Activated naive CD4-positive, alpha-beta T cell treated with anti-CD3 and anti-CD28 coated beads for 36 hours (primary cell): ENCODE results near the gene ERVV-1. TPM values are rescaled to one million over a fixed set of nuclear protein-coding genes. Genes with fewer than 3 reads are reported as not detected.
"Not testable (repeated sequence)": the region's sequence is repeated elsewhere in the genome, so short reads cannot be mapped to it uniquely, and the experiment has no call there.

Experiments
- CTCF ChIA-PET: fragments of 350-600 bp; sonication (Branson Sonifier 250); formaldehyde crosslinking; loops from one replicate; lab custom pipeline; 2021; ENCODE audit warnings: antibody characterized with exemption; lab: Charles Lee
- DNase-seq: peaks from one replicate; pipeline ENCODE4 v3.0.0-alpha.2; 2020
- H3K27ac Mint-ChIP-seq: one replicate; pipeline ENCODE4 v1.8.0; 2021; ENCODE audit warnings: mild to moderate bottlenecking, mixed read lengths
- H3K27me3 Mint-ChIP-seq: one replicate; pipeline ENCODE4 v1.8.0; 2021; ENCODE audit warnings: low read depth, mixed read lengths
- H3K36me3 Mint-ChIP-seq: one replicate; pipeline ENCODE4 v1.8.0; 2021; ENCODE audit warnings: low read depth, mixed read lengths
- H3K4me1 Mint-ChIP-seq: one replicate; pipeline ENCODE4 v1.8.0; 2021; ENCODE audit warnings: low read depth, mixed read lengths
- H3K4me3 Mint-ChIP-seq: one replicate; pipeline ENCODE4 v1.8.0; 2021; ENCODE audit warnings: mild to moderate bottlenecking, moderate library complexity, mixed read lengths
- H3K9me3 Mint-ChIP-seq: one replicate; pipeline ENCODE4 v1.8.0; 2021; ENCODE audit warnings: mixed read lengths
- intact Hi-C: fragments of 100-400 bp; cut with micrococcal nuclease; formaldehyde crosslinking; loops from one replicate; pipeline ENCODE4 v1.15.1; 2023
- total RNA-seq, 2 experiments: library from RNA; stranded (reverse); gene quantifications; one replicate each; pipeline ENCODE4 v1.2.3, GENCODE V29; 2021

ERVV-1 gene
- total RNA-seq, 2 experiments from 2014 or later = not detected

DNA sequence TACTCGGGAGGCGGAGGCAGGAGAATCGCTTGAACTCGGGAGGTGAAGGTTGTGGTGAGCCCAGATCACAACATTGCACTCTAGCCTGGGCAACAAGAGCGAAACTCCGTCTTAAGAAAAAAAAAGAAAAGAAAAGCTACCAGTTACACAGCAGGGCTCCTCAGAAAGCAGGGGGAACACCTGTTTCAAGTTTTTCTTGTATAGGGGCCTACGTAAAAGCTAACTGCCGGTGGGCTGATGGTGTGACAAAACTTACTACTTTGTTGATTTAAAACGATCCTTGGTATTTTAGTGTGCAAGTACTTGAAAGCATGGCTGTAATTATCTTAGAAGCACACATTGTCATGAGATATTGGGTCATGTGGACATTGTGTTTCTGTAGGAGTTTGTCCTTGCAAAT, 15.7 kb upstream of the ERVV-1 start:
- Mint-ChIP-seq H3K36me3 (peaks cover 4% of the 10 kb centered on the region), H3K27me3 (no peaks in the 10 kb centered on the region), H3K9me3 (peaks cover 3% of the 10 kb centered on the region), H3K4me1 (peaks cover 3% of the 10 kb centered on the region), H3K4me3 (no peak overlapping the region), H3K27ac (no peak overlapping the region)
- CTCF ChIA-PET = interaction anchor here (0.9 kb wide), 1 partner anchor 18 kb away, joined by 4 read pairs; no protein-coding TSS in a partner anchor
- DNase-seq = no peak
- intact Hi-C loops = no loop called here

DNA sequence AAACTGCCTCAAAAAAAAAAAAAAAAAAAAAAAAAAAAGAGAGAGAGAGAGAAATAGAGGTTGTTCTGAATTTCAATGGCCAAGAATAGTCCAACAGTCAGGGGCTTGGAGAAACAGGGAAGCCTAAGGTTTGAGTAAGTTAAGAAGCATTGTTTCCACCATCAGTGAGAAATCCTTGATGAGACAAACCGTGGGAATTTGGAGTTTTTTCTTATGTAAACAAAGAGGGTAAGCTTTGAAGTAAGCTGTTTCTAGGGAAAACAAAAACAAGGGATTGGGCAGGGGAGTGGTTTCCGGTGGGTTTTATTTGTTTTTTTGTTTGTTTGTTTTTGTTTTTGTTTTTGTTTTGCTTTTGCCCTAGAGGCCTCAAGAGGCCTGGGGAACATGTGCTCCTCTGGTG, 11.2 kb upstream of the ERVV-1 start:
- Mint-ChIP-seq H3K4me1 (no peaks in the 10 kb centered on the region), H3K27ac (no peak overlapping the region), H3K27me3 (no peaks in the 10 kb centered on the region), H3K36me3 (peaks cover 2% of the 10 kb centered on the region), H3K9me3 (peaks cover 1% of the 10 kb centered on the region), H3K4me3 (no peak overlapping the region)
- DNase-seq = no peak
- intact Hi-C loops = no loop called here
- CTCF ChIA-PET = no interaction called here

- CTCF ChIA-PET = no interaction called here
- Mint-ChIP-seq H3K36me3 (no peaks in the 10 kb centered on the region), H3K27ac (no peak overlapping the region), H3K4me3 (no peak overlapping the region), H3K27me3 (no peaks in the 10 kb centered on the region), H3K9me3 (peaks cover 1% of the 10 kb centered on the region), H3K4me1 (no peaks in the 10 kb centered on the region)
- no peak for DNase-seq
- intact Hi-C loops = no loop called here
Observed at GRCh38 chr19:53004242-53004641, 9.5 kb upstream of the ERVV-1 start.

- intact Hi-C loops = no loop called here
- Mint-ChIP-seq H3K27me3 (no peaks in the 10 kb centered on the region), H3K36me3 (no peaks in the 10 kb centered on the region), H3K4me3 (no peak overlapping the region), H3K4me1 (no peaks in the 10 kb centered on the region), H3K27ac (no peak overlapping the region), H3K9me3 (peaks cover 7% of the 10 kb centered on the region)
- DNase-seq = no peak
- CTCF ChIA-PET = no interaction called here
Observed at GRCh38 chr19:53007200-53007599, 6.5 kb upstream of the ERVV-1 start.

DNA sequence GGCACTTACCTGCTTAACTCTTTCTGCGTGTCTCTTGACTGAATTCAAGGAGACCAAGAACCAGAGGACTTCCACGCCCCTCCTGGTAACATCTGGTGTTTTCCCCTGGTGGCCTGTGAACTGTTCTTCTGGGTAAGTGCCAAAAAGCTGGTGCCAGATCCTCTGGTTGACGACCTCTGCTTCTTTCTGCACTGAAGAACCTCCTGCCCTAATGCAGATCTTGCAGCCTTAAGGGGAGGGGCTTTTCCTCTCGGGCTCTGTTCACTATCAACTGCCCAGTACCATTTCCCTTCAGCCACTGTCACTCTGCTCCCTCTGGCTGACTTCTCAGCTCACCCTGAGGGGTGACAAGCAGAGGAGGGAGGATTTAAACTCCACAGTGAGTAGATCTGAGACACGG, 6.1 kb upstream of the ERVV-1 start:
- no peak for DNase-seq
- no peak overlapping the region for H3K4me3 Mint-ChIP-seq
- intact Hi-C loops = no loop called here
- no peaks in the 10 kb centered on the region for H3K4me1 Mint-ChIP-seq
- H3K27ac Mint-ChIP-seq = no peak overlapping the region
- no peaks in the 10 kb centered on the region for H3K27me3 Mint-ChIP-seq
- H3K9me3 Mint-ChIP-seq = peaks cover 7% of the 10 kb centered on the region
- CTCF ChIA-PET = no interaction called here
- no peaks in the 10 kb centered on the region for H3K36me3 Mint-ChIP-seq

- Mint-ChIP-seq H3K9me3 (peaks cover 7% of the 10 kb centered on the region), H3K27ac (no peak overlapping the region), H3K4me3 (no peak overlapping the region), H3K36me3 (no peaks in the 10 kb centered on the region), H3K4me1 (no peaks in the 10 kb centered on the region), H3K27me3 (no peaks in the 10 kb centered on the region)
- CTCF ChIA-PET = no interaction called here
- intact Hi-C loops = no loop called here
- DNase-seq = no peak
Observed at GRCh38 chr19:53008061-53008778, 5.5 kb upstream of the ERVV-1 start.

DNA sequence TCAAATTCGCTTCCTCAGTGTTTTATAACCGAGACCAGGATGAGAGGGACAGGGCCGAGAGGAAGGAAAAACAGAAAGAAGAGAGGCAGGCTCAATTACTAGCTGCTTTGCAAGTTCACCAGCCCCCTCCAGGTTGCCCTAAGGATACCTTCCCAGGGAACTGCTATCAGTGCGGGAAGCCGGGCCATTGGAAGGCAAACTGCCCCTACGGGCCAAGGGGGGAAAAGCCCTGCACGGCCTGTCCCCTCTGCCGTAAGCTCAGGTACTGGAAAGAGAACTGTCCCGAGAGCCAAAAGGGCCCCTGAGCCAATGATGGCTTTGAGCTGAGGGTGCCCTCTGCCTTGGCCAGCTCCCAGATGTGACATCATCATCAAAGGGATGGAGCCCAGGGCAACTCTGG, 3.2 kb upstream of the ERVV-1 start:
- DNase-seq = no peak
- Mint-ChIP-seq H3K9me3 (peaks cover 12% of the 10 kb centered on the region), H3K4me3 (no peak overlapping the region), H3K4me1 (no peaks in the 10 kb centered on the region), H3K27me3 (no peaks in the 10 kb centered on the region), H3K27ac (no peak overlapping the region), H3K36me3 (peaks cover 5% of the 10 kb centered on the region)
- CTCF ChIA-PET = no interaction called here
- intact Hi-C loops = no loop called here

- Mint-ChIP-seq H3K4me3 (no peak overlapping the region), H3K4me1 (no peaks in the 10 kb centered on the region), H3K36me3 (peaks cover 5% of the 10 kb centered on the region), H3K27me3 (no peaks in the 10 kb centered on the region), H3K9me3 (peaks cover 13% of the 10 kb centered on the region), H3K27ac (no peak overlapping the region)
- CTCF ChIA-PET = no interaction called here
- intact Hi-C loops = no loop called here
- DNase-seq = no peak
Observed at GRCh38 chr19:53012006-53012405, 1.7 kb upstream of the ERVV-1 start.

DNA sequence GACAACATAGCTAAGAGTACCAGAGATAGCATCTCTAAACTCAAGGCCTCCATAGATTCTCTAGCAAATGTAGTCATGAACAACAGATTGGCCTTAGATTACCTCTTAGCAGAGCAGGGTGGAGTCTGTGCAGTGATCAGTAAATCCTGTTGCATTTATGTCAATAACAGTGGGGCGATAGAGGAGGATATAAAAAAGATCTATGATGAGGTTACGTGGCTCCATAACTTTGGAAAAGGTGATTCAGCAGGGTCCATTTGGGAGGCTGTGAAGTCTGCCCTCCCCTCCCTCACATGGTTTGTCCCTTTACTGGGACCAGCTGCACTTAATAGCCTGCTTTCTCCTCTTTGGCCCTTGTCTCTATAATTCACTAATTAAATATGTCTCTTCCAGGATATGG, 1.4 kb downstream of the ERVV-1 start:
- H3K9me3 Mint-ChIP-seq = peaks cover 17% of the 10 kb centered on the region
- H3K4me1 Mint-ChIP-seq = no peaks in the 10 kb centered on the region
- CTCF ChIA-PET = no interaction called here
- DNase-seq = no peak
- peaks cover 7% of the 10 kb centered on the region for H3K36me3 Mint-ChIP-seq
- intact Hi-C loops = no loop called here
- no peak overlapping the region for H3K4me3 Mint-ChIP-seq
- H3K27me3 Mint-ChIP-seq = no peaks in the 10 kb centered on the region
- no peak overlapping the region for H3K27ac Mint-ChIP-seq

DNA sequence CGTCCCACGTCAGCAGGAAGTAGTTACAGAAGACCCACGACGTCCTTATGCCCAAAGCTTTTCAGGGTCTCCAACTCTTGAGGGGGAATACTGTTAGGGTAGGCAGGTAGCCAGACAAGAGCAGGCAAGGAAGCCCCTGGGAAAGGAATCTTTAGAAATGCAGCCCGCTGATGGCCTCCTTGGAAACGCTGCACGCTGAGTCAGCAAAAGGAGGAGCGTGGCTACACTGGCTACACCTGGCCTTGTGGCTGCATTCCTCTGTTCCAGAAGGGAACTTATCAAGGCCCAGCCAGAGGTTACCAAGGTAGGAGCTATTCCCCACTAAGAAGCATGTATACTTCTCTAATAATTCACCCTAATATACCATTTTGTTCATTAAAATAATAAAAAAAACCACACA, 2.0 kb downstream of the ERVV-1 start:
- intact Hi-C loops = no loop called here
- CTCF ChIA-PET = interaction anchor here (1.0 kb wide), 1 partner anchor 17 kb away, joined by 4 read pairs; no protein-coding TSS in a partner anchor
- H3K4me1 Mint-ChIP-seq = no peaks in the 10 kb centered on the region

DNA sequence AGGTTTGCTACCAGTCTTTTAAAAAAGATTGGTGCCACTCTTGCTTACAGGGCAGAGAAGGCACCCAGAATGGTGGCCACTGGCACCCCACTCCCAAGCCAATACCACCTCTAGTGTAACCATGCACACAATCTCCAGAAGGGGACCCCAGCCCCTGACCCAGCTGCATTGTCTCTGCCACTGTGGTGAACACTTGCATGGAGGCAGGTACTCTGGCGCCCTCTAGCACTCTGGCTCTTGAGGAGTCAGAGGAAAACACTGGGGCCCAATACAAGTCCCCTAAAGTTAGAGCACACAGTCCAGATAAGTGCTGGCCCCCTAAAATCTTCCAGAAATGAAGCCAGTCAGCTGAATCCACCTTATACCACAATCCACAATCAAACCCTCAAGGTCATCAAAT, 6.0 kb downstream of the ERVV-1 start:
- no peak overlapping the region for H3K4me3 Mint-ChIP-seq
- intact Hi-C loops = no loop called here
- no peaks in the 10 kb centered on the region for H3K27me3 Mint-ChIP-seq
- H3K27ac Mint-ChIP-seq = no peak overlapping the region
- DNase-seq = peak; percentile 20
- peaks cover 31% of the 10 kb centered on the region for H3K9me3 Mint-ChIP-seq
- CTCF ChIA-PET = interaction anchor here (0.6 kb wide), 2 partner anchors 529 to 926 kb away, joined by 3 to 5 read pairs; no protein-coding TSS in a partner anchor
- peaks cover 9% of the 10 kb centered on the region for H3K36me3 Mint-ChIP-seq
- H3K4me1 Mint-ChIP-seq = no peaks in the 10 kb centered on the region

More for the DNA sequence above, 2.0 kb downstream of the ERVV-1 start:
- H3K36me3 Mint-ChIP-seq = peaks cover 8% of the 10 kb centered on the region
- H3K27me3 Mint-ChIP-seq = no peaks in the 10 kb centered on the region
- no peak for DNase-seq
- H3K27ac Mint-ChIP-seq = no peak overlapping the region
- H3K4me3 Mint-ChIP-seq = no peak overlapping the region
- peaks cover 20% of the 10 kb centered on the region for H3K9me3 Mint-ChIP-seq

- H3K4me3 Mint-ChIP-seq, H3K27me3 Mint-ChIP-seq, CTCF ChIA-PET, DNase-seq, H3K27ac Mint-ChIP-seq, intact Hi-C loops, H3K4me1 Mint-ChIP-seq, H3K36me3 Mint-ChIP-seq: not testable (repeated sequence)
- peaks cover 27% of the 10 kb centered on the region for H3K9me3 Mint-ChIP-seq
Observed at GRCh38 chr19:53028306-53028705, 14.6 kb downstream of the ERVV-1 start.

DNA sequence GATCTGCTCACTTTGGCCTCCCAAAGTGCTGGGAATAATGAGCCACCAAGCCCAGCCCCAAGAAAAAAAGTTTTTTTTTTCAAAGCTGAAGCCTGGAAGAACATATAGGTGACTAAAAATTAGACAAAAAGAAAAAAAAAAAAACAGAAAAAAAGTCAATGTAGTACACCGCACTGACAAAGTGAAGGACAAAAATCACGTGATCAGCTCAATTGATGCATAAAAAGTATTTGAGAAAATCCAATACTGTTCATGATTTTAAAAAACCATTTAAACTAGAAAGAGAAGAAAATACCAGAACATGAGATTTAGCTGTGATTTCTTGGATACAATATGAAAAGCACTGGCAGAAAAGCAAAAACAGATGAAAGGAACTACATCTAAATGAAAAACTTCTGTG, 20.3 kb downstream of the ERVV-1 start:
- CTCF ChIA-PET = no interaction called here
- peaks cover 3% of the 10 kb centered on the region for H3K4me1 Mint-ChIP-seq
- H3K4me3 Mint-ChIP-seq = no peak overlapping the region
- H3K36me3 Mint-ChIP-seq = peaks cover 22% of the 10 kb centered on the region
- peaks cover 37% of the 10 kb centered on the region for H3K9me3 Mint-ChIP-seq
- H3K27ac Mint-ChIP-seq = no peak overlapping the region
- peaks cover 14% of the 10 kb centered on the region for H3K27me3 Mint-ChIP-seq
- intact Hi-C loops = no loop called here
- no peak for DNase-seq
